ENCODE measurements around the gene OAT.

OAT gene

DNA sequence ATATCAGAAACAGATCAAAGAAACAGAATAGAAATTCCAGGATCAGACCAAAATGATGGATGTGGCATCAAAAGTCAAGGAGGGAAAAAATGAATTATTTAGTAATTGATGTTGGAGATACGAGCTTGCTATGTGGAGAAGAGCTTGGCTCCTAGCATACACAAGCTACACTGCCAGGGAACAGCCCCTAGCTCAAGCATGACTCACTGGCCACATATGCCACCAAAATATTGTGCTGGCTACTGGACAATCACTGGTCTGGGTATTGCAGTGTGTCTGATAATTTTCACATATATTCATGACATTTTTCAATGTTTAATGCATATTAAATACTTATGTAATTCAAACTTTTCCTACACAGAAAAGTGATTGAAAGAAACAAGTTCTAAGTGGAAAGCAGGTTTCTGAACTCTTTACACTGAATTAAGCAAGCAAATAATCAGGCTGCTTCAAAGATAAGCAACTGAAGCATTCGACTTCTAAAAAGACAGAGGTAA, 59.3 kb downstream of the OAT start:
- peak; percentile 10 for DNase-seq (ENCODE audit: low read depth)
- no peak overlapping the region for H3K4me3 ChIP-seq (ENCODE audit: control insufficient read depth, low read depth, low read length)
- TF ChIP-seq, protein P1, sequence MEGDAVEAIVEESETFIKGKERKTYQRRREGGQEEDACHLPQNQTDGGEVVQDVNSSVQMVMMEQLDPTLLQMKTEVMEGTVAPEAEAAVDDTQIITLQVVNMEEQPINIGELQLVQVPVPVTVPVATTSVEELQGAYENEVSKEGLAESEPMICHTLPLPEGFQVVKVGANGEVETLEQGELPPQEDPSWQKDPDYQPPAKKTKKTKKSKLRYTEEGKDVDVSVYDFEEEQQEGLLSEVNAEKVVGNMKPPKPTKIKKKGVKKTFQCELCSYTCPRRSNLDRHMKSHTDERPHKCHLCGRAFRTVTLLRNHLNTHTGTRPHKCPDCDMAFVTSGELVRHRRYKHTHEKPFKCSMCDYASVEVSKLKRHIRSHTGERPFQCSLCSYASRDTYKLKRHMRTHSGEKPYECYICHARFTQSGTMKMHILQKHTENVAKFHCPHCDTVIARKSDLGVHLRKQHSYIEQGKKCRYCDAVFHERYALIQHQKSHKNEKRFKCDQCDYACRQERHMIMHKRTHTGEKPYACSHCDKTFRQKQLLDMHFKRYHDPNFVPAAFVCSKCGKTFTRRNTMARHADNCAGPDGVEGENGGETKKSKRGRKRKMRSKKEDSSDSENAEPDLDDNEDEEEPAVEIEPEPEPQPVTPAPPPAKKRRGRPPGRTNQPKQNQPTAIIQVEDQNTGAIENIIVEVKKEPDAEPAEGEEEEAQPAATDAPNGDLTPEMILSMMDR (conservative IDR thresholded peaks at IDR 0.05; ENCODE audit: control insufficient read depth, insufficient read depth, low read depth, low read length): no peak

DNA sequence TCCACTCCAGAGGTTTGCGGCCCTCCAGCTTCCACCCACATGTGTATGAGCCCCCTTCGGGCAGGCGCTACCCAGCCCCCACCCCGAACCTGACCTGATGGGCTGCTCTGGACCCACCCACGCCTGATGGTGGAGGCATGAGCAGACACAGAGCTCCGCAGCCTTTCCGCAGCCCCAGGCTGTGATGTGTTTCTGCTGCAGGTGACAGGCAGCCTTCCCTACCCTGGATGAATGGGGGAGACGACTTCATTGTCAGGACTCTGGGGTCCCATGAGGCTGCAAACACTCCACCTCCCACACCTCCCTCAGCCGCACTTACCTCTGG, 61.2 kb downstream of the OAT start:
- H3K4me3 ChIP-seq (ENCODE audit: control insufficient read depth, low read depth, low read length): no peak overlapping the region
- TF ChIP-seq, protein P1 (conservative IDR thresholded peaks at IDR 0.05; ENCODE audit: control insufficient read depth, insufficient read depth, low read depth, low read length): no peak
- DNase-seq (ENCODE audit: low read depth): no peak

DNA sequence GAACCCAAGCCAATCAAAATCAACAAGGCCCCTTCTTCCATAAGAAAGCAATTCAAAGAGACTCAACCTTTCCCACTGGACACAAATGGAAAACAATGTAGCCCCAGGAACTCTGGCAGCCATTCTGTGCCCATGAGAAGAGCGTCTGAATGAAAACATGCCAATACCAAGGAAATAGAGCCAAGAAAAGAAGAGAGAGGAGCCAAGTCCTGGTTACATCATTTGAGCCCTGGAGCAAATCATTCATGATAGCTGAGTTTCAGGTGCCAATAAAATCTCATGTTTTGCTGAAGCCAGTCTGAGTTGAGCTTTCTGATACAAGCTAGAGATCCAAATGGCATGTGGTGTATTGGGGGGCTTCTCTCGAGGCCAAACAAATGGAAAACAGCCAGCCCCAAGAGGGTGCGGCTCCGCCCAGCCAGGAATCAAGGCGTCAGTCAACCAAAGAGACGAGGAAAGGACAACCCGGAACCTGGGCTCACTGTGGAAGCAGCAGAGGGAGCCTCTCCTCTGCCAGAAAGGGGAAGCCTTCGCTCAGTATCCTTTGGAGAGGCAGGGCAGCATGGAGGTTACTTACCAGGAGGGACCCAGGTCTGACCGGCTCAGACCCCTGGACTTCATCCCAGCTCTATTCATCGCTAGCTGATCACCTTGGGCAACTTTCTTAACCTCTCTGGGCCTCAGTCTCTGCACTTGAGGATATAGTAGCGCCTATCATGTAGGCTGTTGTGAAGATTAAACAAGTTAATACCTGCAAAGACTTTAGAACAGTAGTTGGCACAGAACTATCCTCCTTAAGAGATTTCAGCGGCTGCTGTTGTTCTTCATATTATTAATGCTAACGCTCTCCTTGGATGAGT, 61.8 kb downstream of the OAT start:
- no peak for DNase-seq (ENCODE audit: low read depth)
- TF ChIP-seq, protein P1 (conservative IDR thresholded peaks at IDR 0.05; ENCODE audit: control insufficient read depth, insufficient read depth, low read depth, low read length): no peak

DNA sequence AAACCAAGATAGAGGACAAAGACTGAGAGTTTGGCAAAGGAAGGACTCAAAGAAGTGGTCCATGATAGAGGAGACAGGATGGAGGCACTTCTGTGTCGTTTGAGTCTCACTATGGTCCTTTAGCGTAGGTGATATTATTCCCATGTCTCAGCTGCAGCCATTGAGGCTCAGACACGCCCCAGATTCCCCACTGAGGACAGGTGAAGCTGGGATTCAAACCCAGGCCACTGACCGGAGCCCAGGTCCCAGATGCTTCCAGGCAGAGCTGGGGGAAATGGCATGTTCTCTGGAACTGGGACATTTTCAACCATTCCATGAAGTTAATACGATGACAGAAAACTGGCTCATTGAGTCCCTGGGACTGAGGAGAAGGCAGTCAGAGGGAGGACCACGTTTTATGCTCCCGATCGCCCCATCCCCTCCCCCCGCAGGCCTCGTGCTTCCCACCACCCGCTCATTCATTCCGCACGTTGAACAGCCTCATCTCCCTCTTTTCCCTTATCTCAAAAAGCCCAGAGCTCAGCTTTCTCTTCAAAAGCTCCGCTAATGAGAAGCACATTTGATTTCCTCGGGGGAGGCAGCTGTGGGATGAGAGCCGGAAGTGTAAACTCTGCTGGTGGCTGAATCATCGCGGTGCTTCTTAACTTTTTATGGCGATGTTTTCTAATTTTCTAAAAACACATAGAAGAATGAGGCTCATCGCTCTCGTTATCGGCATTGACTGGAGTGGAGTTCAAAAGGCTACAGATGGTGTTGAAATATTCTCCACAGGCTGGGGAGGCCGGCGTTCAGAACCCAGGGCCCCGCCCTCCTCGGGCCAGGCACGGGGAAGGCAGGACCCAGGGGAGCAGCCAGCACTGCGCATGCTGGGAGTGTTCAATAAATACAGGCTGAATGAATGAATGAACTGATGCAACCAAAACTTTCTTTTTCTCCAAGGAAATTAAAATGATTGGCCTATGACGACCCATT, 64.0 kb downstream of the OAT start:
- TF ChIP-seq, protein P1 (conservative IDR thresholded peaks at IDR 0.05; ENCODE audit: control insufficient read depth, insufficient read depth, low read depth, low read length): no peak
- peak; percentile 67 for DNase-seq (ENCODE audit: low read depth)
- H3K4me3 ChIP-seq (ENCODE audit: control insufficient read depth, low read depth, low read length): peak overlapping the region; percentile 52

More for the DNA sequence above, 61.8 kb downstream of the OAT start:
- H3K4me3 ChIP-seq (ENCODE audit: control insufficient read depth, low read depth, low read length): no peak overlapping the region

DNA sequence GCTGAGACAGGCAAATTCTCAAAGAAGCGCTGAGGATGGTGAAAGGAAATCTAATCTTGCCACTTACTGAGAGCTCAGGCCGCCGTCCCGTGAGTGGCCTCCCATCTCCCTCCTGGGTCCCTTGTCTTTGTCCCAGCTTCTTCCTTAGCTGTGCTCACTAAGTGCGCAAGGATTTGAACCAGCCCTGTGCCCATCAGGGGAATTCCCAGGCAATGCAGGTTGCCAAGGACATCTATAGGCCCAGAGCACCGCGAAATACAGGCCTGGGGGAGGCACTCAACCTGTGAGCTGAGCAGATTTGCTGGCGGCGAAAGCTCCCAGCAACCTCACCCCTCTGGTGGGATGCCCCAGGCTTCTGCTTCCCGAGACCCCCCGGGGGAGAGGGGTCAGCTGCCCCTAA, 64.8 kb downstream of the OAT start:
- no peak for DNase-seq (ENCODE audit: low read depth)
- H3K4me3 ChIP-seq (ENCODE audit: control insufficient read depth, low read depth, low read length): no peak overlapping the region
- TF ChIP-seq, protein P1 (conservative IDR thresholded peaks at IDR 0.05; ENCODE audit: control insufficient read depth, insufficient read depth, low read depth, low read length): no peak

DNA sequence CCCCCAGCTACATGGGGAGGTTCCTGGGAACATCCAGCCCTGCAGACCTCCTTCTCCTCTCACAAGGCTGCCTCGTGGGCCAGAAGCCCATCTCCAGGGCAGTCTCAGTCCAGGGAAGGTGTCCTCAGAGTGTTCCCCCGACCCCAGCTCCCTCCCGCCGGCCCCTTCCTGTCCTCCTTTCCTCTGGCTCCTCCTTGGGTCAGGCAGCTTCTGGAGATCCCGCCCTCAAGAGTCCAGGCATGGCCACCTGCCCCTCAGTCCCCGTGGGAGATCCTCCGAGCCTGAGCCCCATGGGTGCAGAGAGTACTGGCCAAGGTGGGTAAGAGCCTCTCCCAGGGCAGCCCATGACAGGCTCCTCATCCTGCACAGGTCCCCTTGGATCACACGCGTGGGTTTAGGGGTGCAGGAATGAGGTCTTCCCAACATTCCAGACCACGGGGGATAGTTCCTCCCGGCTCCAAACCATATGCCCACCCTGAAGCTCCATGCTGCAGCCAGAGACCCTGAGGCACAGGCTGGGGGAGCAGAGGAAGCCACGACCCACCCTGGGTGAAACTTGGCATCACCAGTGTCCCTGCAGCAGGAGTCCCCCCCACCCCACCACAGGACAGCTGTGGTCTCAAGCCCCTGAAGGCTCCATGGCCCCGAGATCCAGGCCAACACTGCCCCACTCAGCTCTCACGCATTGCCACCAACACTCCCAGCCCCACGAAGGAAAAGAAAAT, 65.5 kb downstream of the OAT start:
- no peak overlapping the region for H3K4me3 ChIP-seq (ENCODE audit: control insufficient read depth, low read depth, low read length)
- no peak for DNase-seq (ENCODE audit: low read depth)
- TF ChIP-seq, protein P1 (conservative IDR thresholded peaks at IDR 0.05; ENCODE audit: control insufficient read depth, insufficient read depth, low read depth, low read length): no peak

Measured in fibroblast of mammary gland (primary cell).